GM20000 (cell line): ENCODE results near the gene PKD1L1.

Experiments
- DNase-seq: peaks from one replicate; pipeline ENCODE4 v3.0.0; 2012; ENCODE audit warnings: low spot score
- CTCF ChIP-seq: IDR thresholded peaks from 2 replicates; pipeline ENCODE4 v1.5.1; 2012; ENCODE audit warnings: mild to moderate bottlenecking, control low read depth; ENCODE audit errors: extremely low read depth, missing control alignments

PKD1L1 gene

GRCh38 chr7:47885309-47885986 is 62.8 kb downstream of the PKD1L1 start:
- no peak for DNase-seq
- no peak for TF ChIP-seq CTCF

- no peak for DNase-seq
- no peak for TF ChIP-seq CTCF
Measured at GRCh38 chr7:47884675-47885074, 63.6 kb downstream of the PKD1L1 start.

GRCh38 chr7:47882635-47883034 is 65.6 kb downstream of the PKD1L1 start:
- TF ChIP-seq CTCF, result no peak
- DNase-seq, result no peak

- no peak for TF ChIP-seq CTCF
- DNase-seq, result no peak
Measured at GRCh38 chr7:47881256-47881655, 67.0 kb downstream of the PKD1L1 start.

- no peak for TF ChIP-seq CTCF
- DNase-seq, result no peak
Measured at GRCh38 chr7:47878662-47879061, 69.6 kb downstream of the PKD1L1 start.

- DNase-seq, result no peak
- TF ChIP-seq CTCF, result no peak
Measured at GRCh38 chr7:47877336-47877735, 70.9 kb downstream of the PKD1L1 start.

- TF ChIP-seq CTCF, result no peak
Measured at GRCh38 chr7:47875998-47876744, 72.1 kb downstream of the PKD1L1 start.

More at GRCh38 chr7:47875998-47876744, 72.1 kb downstream of the PKD1L1 start:
- DNase-seq, result no peak
